Mesodermal cell (in vitro differentiated cells): ENCODE data around the gene BLMH. TPM values are rescaled to one million over a fixed set of nuclear protein-coding genes. Genes with fewer than 3 reads are reported as not detected.
A peak's percentile ranks its signal among the peaks of the same experiment; 100 is the strongest.

Experiments
- H3K27ac ChIP-seq: 2 replicates; pipeline ENCODE4 v1.7.0; 2013; ENCODE audit warnings: mild to moderate bottlenecking, low read depth, low read length, moderate library complexity; ENCODE audit not compliant: severe bottlenecking
- H3K36me3 ChIP-seq: 2 replicates; pipeline ENCODE4 v1.7.1; 2013; ENCODE audit warnings: mild to moderate bottlenecking, low read length, moderate library complexity; ENCODE audit not compliant: control insufficient read depth, insufficient read depth
- H3K4me1 ChIP-seq: one replicate; pipeline ENCODE4 v1.7.1; 2013; ENCODE audit warnings: mild to moderate bottlenecking, low read length; ENCODE audit not compliant: insufficient read depth, control insufficient read depth, poor library complexity, severe bottlenecking
- H3K4me3 ChIP-seq: 2 replicates; pipeline ENCODE4 v1.7.0; 2013; ENCODE audit warnings: low read length, control low read depth, mild to moderate bottlenecking; ENCODE audit not compliant: insufficient read depth, poor library complexity, severe bottlenecking; ENCODE audit errors: extremely low read depth
- H3K9me3 ChIP-seq: 2 replicates; pipeline ENCODE4 v1.7.1; 2013; ENCODE audit warnings: mild to moderate bottlenecking, low read length, moderate library complexity; ENCODE audit not compliant: control insufficient read depth
- WGBS, 2 experiments: methylation state at CpG; one replicate each; pipeline ENCODE4 v1.1.5; 2013; ENCODE audit warnings: missing lambda C conversion rate in 2 of 2; ENCODE audit not compliant: insufficient coverage in 2 of 2; 5-methylcytosine and 5-hydroxymethylcytosine counted together
- polyA plus RNA-seq, 2 experiments: library from polyadenylated mRNA; stranded (reverse); fragments of 50-300 nt; gene quantifications; one replicate each; pipeline ENCODE4 v1.2.3, GENCODE V29; 2013

Gene BLMH, protein sequence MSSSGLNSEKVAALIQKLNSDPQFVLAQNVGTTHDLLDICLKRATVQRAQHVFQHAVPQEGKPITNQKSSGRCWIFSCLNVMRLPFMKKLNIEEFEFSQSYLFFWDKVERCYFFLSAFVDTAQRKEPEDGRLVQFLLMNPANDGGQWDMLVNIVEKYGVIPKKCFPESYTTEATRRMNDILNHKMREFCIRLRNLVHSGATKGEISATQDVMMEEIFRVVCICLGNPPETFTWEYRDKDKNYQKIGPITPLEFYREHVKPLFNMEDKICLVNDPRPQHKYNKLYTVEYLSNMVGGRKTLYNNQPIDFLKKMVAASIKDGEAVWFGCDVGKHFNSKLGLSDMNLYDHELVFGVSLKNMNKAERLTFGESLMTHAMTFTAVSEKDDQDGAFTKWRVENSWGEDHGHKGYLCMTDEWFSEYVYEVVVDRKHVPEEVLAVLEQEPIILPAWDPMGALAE
- 66.6 TPM for polyA plus RNA-seq (2013, experiment 1 of 2)
- polyA plus RNA-seq (2013, experiment 2 of 2), result 63.0 TPM

DNA sequence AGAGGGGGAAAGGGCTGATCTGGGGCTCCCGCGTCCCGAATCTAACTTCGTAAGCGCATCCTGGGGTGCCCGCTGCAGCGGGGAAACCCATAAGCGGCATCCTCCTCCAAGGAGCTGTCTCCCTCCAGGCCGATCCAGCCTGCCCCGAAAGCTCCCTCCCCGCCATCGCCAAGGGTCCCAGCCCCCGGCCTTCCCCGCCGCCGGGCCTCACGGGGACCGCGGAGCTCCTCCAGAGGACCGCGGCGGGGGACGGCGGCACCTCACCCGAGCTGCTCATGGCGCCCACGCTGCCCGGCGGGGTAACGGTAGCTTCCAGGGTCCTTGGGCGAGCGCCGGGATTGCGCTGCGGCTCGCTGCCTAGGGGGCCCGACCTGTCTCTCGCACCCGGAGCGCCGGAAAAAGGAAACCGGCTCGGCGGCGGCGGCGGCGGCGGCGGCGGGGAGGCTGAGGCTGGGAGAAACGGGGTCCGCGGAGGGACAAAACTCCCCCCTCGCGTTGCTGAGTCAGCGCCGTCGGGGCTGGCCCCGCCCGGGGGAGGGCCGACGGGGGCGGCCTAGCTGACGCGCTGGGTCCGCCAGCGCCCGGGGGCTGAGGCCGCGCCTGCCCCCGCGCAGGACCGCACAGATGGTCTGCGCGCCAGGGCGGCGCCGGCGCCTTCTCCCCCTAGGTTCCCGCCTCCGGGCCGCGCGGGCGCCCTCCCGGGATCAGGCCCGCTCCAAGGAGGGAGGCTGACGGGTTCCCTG is at the start of gene BLMH:
Gene BLMH, minus strand, starts transcription at position 402 of the 743 bp plus-strand sequence. Its CDS starts 125 bp downstream, at position 277.
- Histone ChIP-seq H3K36me3 (peaks cover 27% of the 10 kb centered on the region), H3K9me3 (no peaks in the 10 kb centered on the region), H3K4me3 (peak within 1 kb of the TSS; percentile 92), H3K4me1 (peaks cover 8% of the 10 kb centered on the region), H3K27ac (peak within 1 kb of the TSS; percentile 85)
- WGBS, 2 experiments, result 0 to 1% methylated on average over 59 to 66 of the region's 89 CpGs

DNA sequence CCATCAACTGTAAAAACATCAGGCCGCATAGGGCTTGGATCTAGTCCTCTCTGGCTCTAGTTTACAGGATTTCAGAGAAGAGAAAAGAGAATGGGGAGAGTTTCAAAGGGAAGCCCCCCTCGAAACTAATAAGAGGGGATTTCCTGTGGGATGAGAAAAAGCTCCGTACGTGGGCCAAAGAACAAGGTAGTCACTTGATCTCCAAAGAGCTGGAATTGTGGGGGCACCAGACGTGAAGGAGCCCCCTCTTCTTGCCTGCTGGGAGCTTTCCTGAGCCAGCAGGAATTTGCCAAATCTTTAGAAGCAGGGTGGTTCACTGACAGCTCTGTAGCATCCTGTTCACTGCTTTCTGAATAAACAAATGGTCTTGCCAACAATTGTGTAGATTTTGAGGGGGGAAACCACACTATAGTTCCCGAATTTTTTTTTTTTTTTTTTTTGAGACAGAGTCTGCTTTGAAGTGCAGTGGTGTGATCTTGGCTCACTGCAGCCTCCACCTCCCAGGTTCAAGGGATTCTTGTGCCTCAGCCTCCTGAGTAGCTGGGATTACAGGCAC is 49.1 kb upstream of the BLMH start:
- no peak overlapping the region for H3K4me3 ChIP-seq
- peak overlapping the region; percentile 94 for H3K27ac ChIP-seq

DNA sequence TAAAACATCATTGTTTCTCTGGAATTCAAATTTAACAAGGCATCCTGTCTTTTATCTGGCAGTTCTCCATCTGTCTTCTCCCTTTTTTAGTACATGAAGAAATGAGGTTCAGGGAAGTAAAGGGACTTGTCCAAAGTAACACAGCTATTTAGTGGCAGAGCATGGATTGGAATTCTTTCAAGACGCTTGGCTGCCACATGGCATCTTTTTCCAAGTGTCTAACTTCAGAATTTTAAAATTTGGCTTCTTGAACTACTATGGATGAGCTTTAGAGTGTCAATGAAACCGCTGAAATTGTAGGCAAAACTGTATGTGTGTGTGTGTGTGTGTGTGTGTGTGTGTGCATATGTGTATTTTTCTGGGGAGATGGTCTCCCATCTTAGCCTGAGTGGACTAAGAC is 47.3 kb upstream of the BLMH start:
- no peak overlapping the region for H3K27ac ChIP-seq
- no peaks in the 10 kb centered on the region for H3K9me3 ChIP-seq
- H3K36me3 ChIP-seq, result no peaks in the 10 kb centered on the region
- 88 to 90% methylated on average over 1 of the region's 2 CpGs for WGBS, 2 experiments
- no peak overlapping the region for H3K4me3 ChIP-seq
- H3K4me1 ChIP-seq, result peaks cover 32% of the 10 kb centered on the region

More for the DNA sequence above, 49.1 kb upstream of the BLMH start:
- Histone ChIP-seq H3K4me1 (peaks cover 44% of the 10 kb centered on the region), H3K36me3 (no peaks in the 10 kb centered on the region), H3K9me3 (no peaks in the 10 kb centered on the region)
- WGBS, 2 experiments, result 23 to 52% methylated on average over 3 to 4 of the region's 6 CpGs

DNA sequence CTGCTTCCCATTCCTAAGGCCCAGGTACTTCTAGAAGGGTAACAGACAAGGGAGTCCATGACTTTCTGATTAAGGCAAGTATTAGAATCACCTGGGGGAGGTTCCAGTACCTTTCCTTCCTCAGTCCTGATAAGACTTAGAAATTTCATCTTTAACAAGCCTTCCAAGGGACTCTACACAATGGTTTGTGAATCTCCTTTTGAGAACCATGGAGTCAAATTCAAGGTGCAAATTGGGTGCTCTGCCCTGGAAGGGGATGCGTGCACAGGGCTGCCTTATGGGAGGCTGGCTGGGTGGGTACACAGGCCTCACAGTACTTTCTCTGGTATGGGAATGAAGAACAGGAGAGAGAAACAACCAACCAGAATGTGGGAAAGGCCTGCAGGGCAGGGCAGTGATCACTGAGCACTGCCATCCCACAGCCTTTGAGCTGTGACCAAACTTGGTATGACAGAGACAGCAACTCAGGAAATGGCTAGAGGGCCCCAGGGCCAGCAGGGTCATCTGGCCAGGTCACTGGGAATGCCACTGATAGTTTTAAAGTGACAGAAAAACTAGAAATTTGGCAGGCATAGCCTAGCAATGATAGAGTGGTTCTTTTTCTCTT is 45.8 kb upstream of the BLMH start:
- no peaks in the 10 kb centered on the region for H3K36me3 ChIP-seq
- H3K27ac ChIP-seq, result peak overlapping the region; percentile 49
- 80 to 88% methylated on average over 1 of the region's 1 CpG for WGBS, 2 experiments

DNA sequence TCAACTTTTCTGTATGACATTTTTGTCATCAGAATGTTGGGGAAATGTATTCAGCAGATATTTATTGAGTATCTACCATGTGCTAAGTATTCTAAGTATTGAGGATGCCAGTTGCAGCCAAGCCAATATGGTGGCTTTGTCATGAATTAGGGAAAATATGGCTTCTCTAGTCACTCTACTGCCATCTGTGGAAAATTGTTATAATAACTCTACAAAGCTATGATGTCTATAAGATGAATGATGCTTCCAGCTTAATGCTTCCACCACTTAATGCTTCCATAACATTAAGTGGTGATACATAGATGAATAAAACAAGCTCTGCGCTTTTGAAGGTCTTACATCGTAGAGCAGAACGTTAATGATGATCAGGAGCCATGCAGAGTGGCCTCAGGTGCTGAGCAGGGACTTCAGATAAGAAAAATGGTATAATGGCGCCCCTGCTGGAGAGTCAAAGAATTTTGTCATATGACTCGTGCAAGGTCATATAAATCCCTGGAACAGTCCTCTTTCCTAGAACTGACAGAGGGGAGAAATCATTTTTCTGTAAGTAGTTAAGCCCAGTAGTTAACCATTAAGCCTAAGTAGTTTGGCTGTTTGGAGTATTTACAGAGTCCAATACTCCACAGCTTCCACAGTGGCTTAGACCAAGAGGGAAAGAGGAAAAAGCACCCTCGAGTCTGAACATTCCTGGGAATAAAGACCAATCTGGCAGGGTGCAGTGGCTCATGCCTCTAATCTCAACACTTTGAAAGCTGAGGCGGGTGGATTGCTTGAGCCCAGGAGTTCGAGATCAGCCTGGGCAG is 44.8 kb upstream of the BLMH start:
- Histone ChIP-seq H3K36me3 (no peaks in the 10 kb centered on the region), H3K9me3 (no peaks in the 10 kb centered on the region), H3K27ac (no peak overlapping the region), H3K4me3 (no peak overlapping the region), H3K4me1 (peaks cover 31% of the 10 kb centered on the region)
- WGBS, 2 experiments, result 48 to 55% methylated on average over 4 of the region's 8 CpGs

More for the DNA sequence above, 45.8 kb upstream of the BLMH start:
- H3K4me1 ChIP-seq, result peaks cover 30% of the 10 kb centered on the region
- no peak overlapping the region for H3K4me3 ChIP-seq
- H3K9me3 ChIP-seq, result no peaks in the 10 kb centered on the region

DNA sequence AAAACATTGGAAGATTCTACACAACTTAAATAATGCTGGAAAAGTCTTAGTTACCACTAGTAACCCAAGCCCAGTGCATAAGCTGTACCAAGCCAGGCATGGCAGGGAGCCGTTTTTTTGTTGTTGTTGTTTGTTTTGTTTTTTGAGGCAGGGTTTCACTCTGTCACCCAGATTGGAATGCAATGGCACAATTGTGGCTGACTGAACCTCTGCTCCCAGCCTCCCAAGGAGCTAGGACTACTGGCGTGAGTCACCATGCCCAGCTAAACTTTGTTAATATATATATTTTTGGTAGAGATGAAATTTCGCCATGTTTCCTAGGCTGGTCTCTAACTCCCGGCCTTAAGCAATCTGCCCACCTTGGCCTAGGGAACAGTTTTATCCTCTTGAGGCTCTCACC is 42.7 kb upstream of the BLMH start:
- Histone ChIP-seq H3K4me1 (peaks cover 14% of the 10 kb centered on the region), H3K36me3 (no peaks in the 10 kb centered on the region), H3K9me3 (no peaks in the 10 kb centered on the region), H3K27ac (no peak overlapping the region), H3K4me3 (no peak overlapping the region)
- WGBS, 2 experiments, result 90% methylated on average over 2 of the region's 4 CpGs; no CpG with 5 or more reads in 1 of the 2 experiments

DNA sequence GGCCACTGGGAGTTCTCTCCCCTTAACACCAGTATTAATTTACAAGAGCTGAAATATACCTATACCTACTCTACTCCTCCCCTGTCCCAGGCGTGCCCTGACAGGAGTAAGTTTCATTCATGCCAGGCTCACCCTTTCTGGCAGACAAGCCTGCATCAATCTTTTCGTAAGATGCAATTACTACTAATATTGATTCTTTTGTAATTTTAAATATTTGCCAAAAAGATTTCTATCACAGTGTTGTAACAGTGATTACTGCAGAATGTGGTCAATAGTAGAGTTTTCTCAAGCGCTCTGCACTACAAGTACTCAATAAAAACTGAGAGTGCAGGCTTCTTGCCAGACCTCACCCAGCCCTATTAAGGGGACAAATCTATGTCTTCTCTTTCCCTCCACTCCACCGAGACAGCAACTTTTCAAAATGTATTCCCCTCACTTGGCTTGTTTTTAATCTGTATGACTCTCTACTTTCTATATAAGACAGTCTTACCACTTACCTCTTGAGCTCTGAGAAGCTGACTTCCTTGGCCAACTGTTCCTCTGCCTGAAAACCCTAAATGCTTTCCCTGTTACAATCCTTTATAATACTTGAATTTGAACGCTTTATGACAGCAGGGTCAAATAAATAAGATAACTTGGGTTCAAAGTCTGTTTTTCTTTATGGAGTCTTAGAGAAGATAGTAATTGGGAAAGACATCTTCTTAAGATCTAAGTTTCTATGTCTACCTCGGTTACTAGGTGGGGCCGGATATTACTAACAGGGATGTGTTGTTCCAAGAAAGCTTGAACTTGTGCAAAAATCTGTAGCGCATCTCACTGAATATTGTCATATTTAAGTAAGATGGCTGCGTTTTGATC is 42.0 kb upstream of the BLMH start, which contains the start of gene TMIGD1:
Gene TMIGD1, minus strand, starts transcription at position 555 of the 858 bp plus-strand sequence. CDS start 1,924 bp downstream, outside the sequence.
- peaks cover 14% of the 10 kb centered on the region for H3K4me1 ChIP-seq
- no peak within 1 kb of the TSS for H3K27ac ChIP-seq
- H3K9me3 ChIP-seq, result no peaks in the 10 kb centered on the region
- no peaks in the 10 kb centered on the region for H3K36me3 ChIP-seq
- WGBS, 2 experiments, result 88 to 94% methylated on average over 5 to 6 of the region's 9 CpGs
- H3K4me3 ChIP-seq, result no peak within 1 kb of the TSS

DNA sequence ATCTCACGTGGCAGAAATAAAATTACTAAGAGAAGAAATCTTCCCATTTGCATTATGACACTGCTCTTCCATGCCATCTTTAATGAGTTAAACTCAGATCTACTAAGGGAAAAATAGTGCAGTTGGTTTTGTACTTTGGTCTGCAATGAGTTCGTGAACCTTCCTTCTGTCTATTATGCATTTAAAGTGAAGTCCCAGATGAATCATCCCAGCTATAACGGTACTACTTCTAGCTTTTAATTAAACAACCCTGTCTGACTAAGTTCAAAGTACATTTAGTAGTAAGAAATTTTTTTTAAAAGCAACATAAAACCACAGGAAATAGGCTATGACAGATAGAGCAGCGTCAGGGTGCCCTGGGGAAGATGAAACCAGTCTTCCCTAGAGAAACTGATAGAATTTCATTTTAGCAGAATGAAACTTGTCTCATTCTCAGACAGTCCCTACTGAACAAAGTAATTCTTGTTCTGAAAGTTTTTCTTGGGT is 40.4 kb upstream of the BLMH start:
- no peak overlapping the region for H3K4me3 ChIP-seq
- H3K27ac ChIP-seq, result no peak overlapping the region
- WGBS, 2 experiments, result 87% methylated on average over 2 of the region's 4 CpGs; no CpG with 5 or more reads in 1 of the 2 experiments
- no peaks in the 10 kb centered on the region for H3K9me3 ChIP-seq
- H3K4me1 ChIP-seq, result peaks cover 7% of the 10 kb centered on the region
- no peaks in the 10 kb centered on the region for H3K36me3 ChIP-seq

DNA sequence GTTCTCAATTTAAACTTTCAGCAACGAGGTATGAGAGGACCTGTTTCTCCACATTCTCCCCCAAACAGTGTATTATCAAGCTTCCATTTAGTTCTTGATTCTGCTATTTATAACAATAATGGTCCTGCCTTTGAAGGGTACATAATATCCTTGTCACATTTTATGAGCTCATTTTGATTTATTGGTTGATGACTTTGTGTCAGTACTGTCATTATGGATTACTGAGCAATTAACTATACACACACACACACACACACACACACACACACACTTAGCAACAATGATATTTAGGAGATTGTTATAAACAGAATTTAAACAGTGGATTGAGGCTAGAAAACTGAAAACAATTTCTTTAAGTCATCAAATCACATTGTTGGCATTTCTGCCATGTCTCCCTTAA is 35.1 kb upstream of the BLMH start:
- no peak overlapping the region for H3K27ac ChIP-seq
- no peaks in the 10 kb centered on the region for H3K9me3 ChIP-seq
- no CpG with 5 or more reads among the region's 1 CpG for WGBS, 2 experiments
- no peak overlapping the region for H3K4me3 ChIP-seq
- H3K4me1 ChIP-seq, result peaks cover 1% of the 10 kb centered on the region
- no peaks in the 10 kb centered on the region for H3K36me3 ChIP-seq
